ENCODE measurements around the gene WIPF3. TPM values are rescaled to one million over a fixed set of nuclear protein-coding genes. Genes with fewer than 3 reads are reported as not detected.
"Not testable (repeated sequence)": the region's sequence is repeated elsewhere in the genome, so short reads cannot be mapped to it uniquely, and the experiment has no call there.

WIPF3 gene
- total RNA-seq, 1 donor from 2014 or later: 0.23 TPM

GRCh38 chr7:29890251-29890650 lies 83.9 kb downstream of the WIPF3 start:
- no peak for TF ChIP-seq CTCF (conservative IDR thresholded peaks at IDR 0.05; ENCODE audit: low read depth, low read length)
- no peak for DNase-seq (ENCODE audit: low read depth)
- H3K4me3 ChIP-seq (ENCODE audit: low read depth, low read length): no peak overlapping the region

GRCh38 chr7:29890786-29891185 lies 84.5 kb downstream of the WIPF3 start:
- H3K4me3 ChIP-seq (ENCODE audit: low read depth, low read length); DNase-seq (ENCODE audit: low read depth): not testable (repeated sequence)

- no peak overlapping the region for H3K4me3 ChIP-seq (ENCODE audit: low read depth, low read length)
- DNase-seq (ENCODE audit: low read depth): no peak
- no peak for TF ChIP-seq CTCF (conservative IDR thresholded peaks at IDR 0.05; ENCODE audit: low read depth, low read length)
Observed at GRCh38 chr7:29891766-29892165, 85.5 kb downstream of the WIPF3 start.

GRCh38 chr7:29892231-29892630 lies 85.9 kb downstream of the WIPF3 start:
- DNase-seq (ENCODE audit: low read depth): no peak
- no peak overlapping the region for H3K4me3 ChIP-seq (ENCODE audit: low read depth, low read length)
- no peak for TF ChIP-seq CTCF (conservative IDR thresholded peaks at IDR 0.05; ENCODE audit: low read depth, low read length)

- H3K4me3 ChIP-seq (ENCODE audit: low read depth, low read length): no peak overlapping the region
- no peak for DNase-seq (ENCODE audit: low read depth)
- no peak for TF ChIP-seq CTCF (conservative IDR thresholded peaks at IDR 0.05; ENCODE audit: low read depth, low read length)
Observed at GRCh38 chr7:29893351-29893965, 87.2 kb downstream of the WIPF3 start.

- DNase-seq (ENCODE audit: low read depth): no peak
- no peak for TF ChIP-seq CTCF (conservative IDR thresholded peaks at IDR 0.05; ENCODE audit: low read depth, low read length)
Observed at GRCh38 chr7:29894256-29894655, 87.9 kb downstream of the WIPF3 start.

GRCh38 chr7:29895559-29895958 lies 89.3 kb downstream of the WIPF3 start:
- H3K4me3 ChIP-seq (ENCODE audit: low read depth, low read length): no peak overlapping the region
- TF ChIP-seq CTCF (conservative IDR thresholded peaks at IDR 0.05; ENCODE audit: low read depth, low read length): no peak
- DNase-seq (ENCODE audit: low read depth): no peak

More at GRCh38 chr7:29894256-29894655, 87.9 kb downstream of the WIPF3 start:
- H3K4me3 ChIP-seq (ENCODE audit: low read depth, low read length): no peak overlapping the region
